GM13977 (cell line): Measurements from ENCODE around the gene WDR11.

Experiments
- DNase-seq: peaks from one replicate; pipeline ENCODE4 v3.0.0; 2012; ENCODE audit warnings: low spot score
- CTCF ChIP-seq: IDR thresholded peaks from 2 replicates; pipeline ENCODE4 v1.5.1; 2012; ENCODE audit warnings: mild to moderate bottlenecking, control low read depth; ENCODE audit not compliant: insufficient read depth; ENCODE audit errors: extremely low read depth, missing control alignments
- in situ Hi-C: fragments of 300-500 bp; cut with MboI; formaldehyde crosslinking; loops from one replicate; pipeline ENCODE4 v1.12.0; 2022; ENCODE audit warnings: low sequenced_read_pairs, low pct_unique_long_range_greater_than_20kb, mixed read lengths, inconsistent platforms; ENCODE audit not compliant: unreplicated experiment

The WDR11 gene

GRCh38 chr10:120929166-120929565 lies 78.0 kb downstream of the WDR11 start:
- DNase-seq, result no peak
- TF ChIP-seq CTCF, result no peak
- in situ Hi-C loops, result loop anchor here (25.0 kb wide), 2 partner anchors 808 to 983 kb away; no protein-coding TSS in a partner anchor

- in situ Hi-C loops, result loop anchor here (25.0 kb wide), 2 partner anchors 806 to 981 kb away; no protein-coding TSS in a partner anchor
- no peak for DNase-seq
- TF ChIP-seq CTCF, result no peak
These were observed 80.3 kb downstream of the WDR11 start for GRCh38 chr10:120931423-120931822.

GRCh38 chr10:120931999-120932398 lies 80.8 kb downstream of the WDR11 start:
- TF ChIP-seq CTCF, result no peak
- DNase-seq, result no peak
- in situ Hi-C loops, result loop anchor here (25.0 kb wide), 2 partner anchors 805 to 980 kb away; no protein-coding TSS in a partner anchor

GRCh38 chr10:120938822-120939221 lies 87.7 kb downstream of the WDR11 start:
- in situ Hi-C loops, result loop anchor here (25.0 kb wide), 2 partner anchors 798 to 973 kb away; no protein-coding TSS in a partner anchor
- no peak for TF ChIP-seq CTCF

GRCh38 chr10:120940299-120940900 lies 89.2 kb downstream of the WDR11 start:
- in situ Hi-C loops, result loop anchor here (25.0 kb wide), 2 partner anchors 797 to 972 kb away; no protein-coding TSS in a partner anchor
- TF ChIP-seq CTCF, result no peak
- DNase-seq, result no peak

More at GRCh38 chr10:120938822-120939221, 87.7 kb downstream of the WDR11 start:
- no peak for DNase-seq

GRCh38 chr10:120941501-120941900 lies 90.3 kb downstream of the WDR11 start:
- no peak for TF ChIP-seq CTCF
- in situ Hi-C loops, result loop anchor here (25.0 kb wide), 2 partner anchors 796 to 971 kb away; no protein-coding TSS in a partner anchor

More at GRCh38 chr10:120941501-120941900, 90.3 kb downstream of the WDR11 start:
- DNase-seq, result no peak
